Measurements from ENCODE around the gene SCN2B. TPM values are rescaled to one million over a fixed set of nuclear protein-coding genes. Genes with fewer than 3 reads are reported as not detected.

The SCN2B gene
- total RNA-seq, 1 donor from 2014 or later: 0.39 TPM

DNA sequence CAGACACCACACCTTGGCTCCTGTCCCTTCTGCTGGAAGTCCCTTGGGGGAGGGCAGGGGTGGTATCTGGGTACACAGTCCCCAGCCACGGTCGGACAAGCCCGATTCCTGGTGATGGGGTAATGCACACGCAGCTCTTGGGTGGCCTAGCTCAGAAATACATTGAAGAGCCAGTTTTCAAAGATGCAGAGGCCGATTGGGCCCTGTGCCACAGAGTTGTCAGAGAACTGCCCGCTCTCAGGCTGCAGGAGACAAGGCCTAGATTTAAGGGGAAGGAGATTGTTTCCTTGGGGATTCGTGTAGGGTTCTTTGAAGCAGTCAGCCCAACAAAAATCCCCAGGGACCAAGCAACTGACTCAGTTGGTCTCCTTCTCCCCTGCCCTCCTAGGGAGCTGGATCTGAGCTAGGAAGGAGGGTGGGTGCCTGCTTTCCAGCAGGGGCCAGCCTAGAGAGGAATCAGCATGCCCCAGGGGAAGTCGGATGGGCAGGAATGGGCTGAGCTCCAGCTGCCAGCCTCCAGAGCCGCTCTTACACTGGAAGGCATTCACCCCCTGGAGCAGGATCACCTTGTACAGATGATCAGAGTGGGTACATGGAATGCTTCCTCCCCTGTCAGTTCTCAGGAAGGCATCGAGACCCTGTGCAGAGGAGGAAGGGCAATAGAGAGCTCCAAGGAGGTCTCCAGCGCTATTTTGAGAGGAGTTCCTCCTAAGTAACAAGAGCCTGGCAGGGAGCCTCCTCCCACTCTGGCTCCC, 20.5 kb downstream of the SCN2B start:
- Mint-ChIP-seq H3K4me3 (ENCODE audit: unreplicated experiment) (no peak overlapping the region), H3K4me1 (ENCODE audit: low read depth, unreplicated experiment) (peaks cover 14% of the 10 kb centered on the region), H3K9me3 (ENCODE audit: unreplicated experiment) (peaks cover 2% of the 10 kb centered on the region), H3K27me3 (ENCODE audit: unreplicated experiment) (peaks cover 27% of the 10 kb centered on the region), H3K27ac (ENCODE audit: unreplicated experiment) (peak overlapping the region; percentile 22), H3K36me3 (ENCODE audit: unreplicated experiment) (no peaks in the 10 kb centered on the region)
- DNase-seq: no peak
- TF ChIP-seq, protein P1, sequence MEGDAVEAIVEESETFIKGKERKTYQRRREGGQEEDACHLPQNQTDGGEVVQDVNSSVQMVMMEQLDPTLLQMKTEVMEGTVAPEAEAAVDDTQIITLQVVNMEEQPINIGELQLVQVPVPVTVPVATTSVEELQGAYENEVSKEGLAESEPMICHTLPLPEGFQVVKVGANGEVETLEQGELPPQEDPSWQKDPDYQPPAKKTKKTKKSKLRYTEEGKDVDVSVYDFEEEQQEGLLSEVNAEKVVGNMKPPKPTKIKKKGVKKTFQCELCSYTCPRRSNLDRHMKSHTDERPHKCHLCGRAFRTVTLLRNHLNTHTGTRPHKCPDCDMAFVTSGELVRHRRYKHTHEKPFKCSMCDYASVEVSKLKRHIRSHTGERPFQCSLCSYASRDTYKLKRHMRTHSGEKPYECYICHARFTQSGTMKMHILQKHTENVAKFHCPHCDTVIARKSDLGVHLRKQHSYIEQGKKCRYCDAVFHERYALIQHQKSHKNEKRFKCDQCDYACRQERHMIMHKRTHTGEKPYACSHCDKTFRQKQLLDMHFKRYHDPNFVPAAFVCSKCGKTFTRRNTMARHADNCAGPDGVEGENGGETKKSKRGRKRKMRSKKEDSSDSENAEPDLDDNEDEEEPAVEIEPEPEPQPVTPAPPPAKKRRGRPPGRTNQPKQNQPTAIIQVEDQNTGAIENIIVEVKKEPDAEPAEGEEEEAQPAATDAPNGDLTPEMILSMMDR (IDR thresholded peaks at IDR 0.05; ENCODE audit: partially characterized antibody, unreplicated experiment): no peak

DNA sequence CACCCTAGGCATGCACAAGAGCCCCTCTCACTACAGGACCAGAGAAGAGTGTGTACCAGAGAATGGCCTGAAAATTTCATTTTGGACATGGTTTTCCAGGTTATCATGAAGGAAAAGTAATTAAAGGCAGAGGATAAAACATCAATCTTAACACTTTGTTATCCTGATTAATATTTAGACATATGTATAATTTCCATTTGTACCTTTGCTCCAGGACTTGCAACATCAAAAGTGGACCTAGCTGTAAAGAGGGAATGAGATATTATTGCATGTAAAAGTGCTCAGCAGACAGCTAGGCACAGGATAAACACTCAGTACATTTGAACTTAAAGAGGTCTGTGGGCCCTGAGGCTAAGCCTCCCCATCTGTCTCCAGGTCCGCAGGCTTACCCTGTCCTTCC, 21.8 kb downstream of the SCN2B start:
- no peaks in the 10 kb centered on the region for H3K36me3 Mint-ChIP-seq (ENCODE audit: unreplicated experiment)
- H3K27ac Mint-ChIP-seq (ENCODE audit: unreplicated experiment): no peak overlapping the region
- H3K4me1 Mint-ChIP-seq (ENCODE audit: low read depth, unreplicated experiment): peaks cover 14% of the 10 kb centered on the region
- H3K27me3 Mint-ChIP-seq (ENCODE audit: unreplicated experiment): peaks cover 27% of the 10 kb centered on the region
- TF ChIP-seq, protein P1 (IDR thresholded peaks at IDR 0.05; ENCODE audit: partially characterized antibody, unreplicated experiment): no peak
- no peak for DNase-seq
- H3K4me3 Mint-ChIP-seq (ENCODE audit: unreplicated experiment): peak overlapping the region; percentile 20
- peaks cover 4% of the 10 kb centered on the region for H3K9me3 Mint-ChIP-seq (ENCODE audit: unreplicated experiment)

DNA sequence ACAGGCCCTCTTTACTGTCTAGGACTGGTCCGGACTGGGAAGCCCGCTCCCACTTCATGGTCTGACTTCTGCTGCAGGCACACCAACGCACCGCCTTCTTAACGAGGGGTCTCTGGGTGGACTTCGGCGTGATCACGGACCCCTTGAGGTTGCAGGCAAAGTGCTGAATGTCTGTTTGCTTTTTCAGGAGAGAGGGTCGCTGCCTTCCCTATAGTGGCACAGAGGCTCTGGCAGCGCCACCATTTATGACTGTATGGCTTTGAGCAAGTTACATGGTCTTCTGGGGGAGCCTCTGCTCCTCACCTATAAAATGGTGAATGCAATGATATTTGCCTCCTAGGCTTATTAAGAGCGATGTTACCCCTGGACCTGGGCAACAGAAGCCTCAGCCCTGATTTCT, 22.5 kb downstream of the SCN2B start:
- Mint-ChIP-seq H3K27me3 (ENCODE audit: unreplicated experiment) (peaks cover 25% of the 10 kb centered on the region), H3K36me3 (ENCODE audit: unreplicated experiment) (no peaks in the 10 kb centered on the region)

DNA sequence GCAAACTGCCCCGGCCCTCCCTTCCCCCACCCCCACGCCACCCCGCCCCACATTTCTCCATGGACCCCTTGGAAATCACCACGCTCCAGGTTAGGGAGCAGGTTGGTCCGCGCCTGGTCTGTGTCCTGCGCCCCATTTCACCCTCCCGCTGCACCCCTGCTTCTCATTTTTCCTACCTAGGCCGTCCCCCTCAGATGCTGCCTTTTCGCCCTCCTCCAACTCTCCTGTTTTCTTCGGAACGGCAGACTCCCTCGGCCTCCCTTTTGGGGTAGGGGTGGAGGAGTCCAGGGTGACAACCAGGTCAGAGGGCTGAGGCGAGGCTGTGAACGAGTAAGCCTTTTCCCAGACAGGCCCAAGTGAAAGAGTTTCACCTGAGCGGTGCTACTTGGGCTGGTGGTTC, 22.9 kb downstream of the SCN2B start:
- Mint-ChIP-seq H3K36me3 (ENCODE audit: unreplicated experiment) (no peaks in the 10 kb centered on the region), H3K27ac (ENCODE audit: unreplicated experiment) (no peak overlapping the region), H3K27me3 (ENCODE audit: unreplicated experiment) (peaks cover 25% of the 10 kb centered on the region), H3K9me3 (ENCODE audit: unreplicated experiment) (peaks cover 2% of the 10 kb centered on the region), H3K4me1 (ENCODE audit: low read depth, unreplicated experiment) (peaks cover 17% of the 10 kb centered on the region), H3K4me3 (ENCODE audit: unreplicated experiment) (peak overlapping the region; percentile 35)
- no peak for DNase-seq
- TF ChIP-seq, protein P1 (IDR thresholded peaks at IDR 0.05; ENCODE audit: partially characterized antibody, unreplicated experiment): no peak

More for the DNA sequence above, 22.5 kb downstream of the SCN2B start:
- Mint-ChIP-seq H3K9me3 (ENCODE audit: unreplicated experiment) (peaks cover 2% of the 10 kb centered on the region), H3K4me3 (ENCODE audit: unreplicated experiment) (peak overlapping the region; percentile 35), H3K4me1 (ENCODE audit: low read depth, unreplicated experiment) (peaks cover 14% of the 10 kb centered on the region), H3K27ac (ENCODE audit: unreplicated experiment) (no peak overlapping the region)
- no peak for DNase-seq
- TF ChIP-seq, protein P1 (IDR thresholded peaks at IDR 0.05; ENCODE audit: partially characterized antibody, unreplicated experiment): no peak

Measured in glutamatergic neuron (in vitro differentiated cells).